ENCODE measurements around the gene ART3. TPM values are rescaled to one million over a fixed set of nuclear protein-coding genes. Genes with fewer than 3 reads are reported as not detected.

Gene ART3
- total RNA-seq, 1 experiment from 2014 or later, result not detected

DNA sequence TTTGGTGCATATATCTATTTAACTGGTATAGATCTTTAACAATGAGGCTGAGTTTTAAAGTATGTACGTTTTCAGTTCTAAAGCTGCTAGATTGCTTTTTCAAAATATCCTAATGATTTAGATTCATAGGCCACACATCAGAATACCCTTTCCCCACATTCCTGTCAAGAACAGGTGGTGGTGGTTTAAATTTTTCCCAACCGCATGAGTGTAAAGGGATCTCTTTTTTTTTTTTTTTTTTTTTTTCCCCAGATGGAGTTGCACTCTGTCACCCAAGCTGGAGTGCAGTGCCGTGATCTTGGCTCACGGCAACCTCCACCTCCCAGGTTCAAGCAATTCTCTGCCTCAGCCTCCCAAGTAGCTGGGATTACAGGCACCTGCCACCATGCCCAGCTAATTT lies 45.7 kb downstream of the ART3 start:
- DNase-seq (ENCODE audit: low spot score), result no peak
- in situ Hi-C loops (cut with HindIII; ENCODE audit: low sequenced_read_pairs), result no loop called here

DNA sequence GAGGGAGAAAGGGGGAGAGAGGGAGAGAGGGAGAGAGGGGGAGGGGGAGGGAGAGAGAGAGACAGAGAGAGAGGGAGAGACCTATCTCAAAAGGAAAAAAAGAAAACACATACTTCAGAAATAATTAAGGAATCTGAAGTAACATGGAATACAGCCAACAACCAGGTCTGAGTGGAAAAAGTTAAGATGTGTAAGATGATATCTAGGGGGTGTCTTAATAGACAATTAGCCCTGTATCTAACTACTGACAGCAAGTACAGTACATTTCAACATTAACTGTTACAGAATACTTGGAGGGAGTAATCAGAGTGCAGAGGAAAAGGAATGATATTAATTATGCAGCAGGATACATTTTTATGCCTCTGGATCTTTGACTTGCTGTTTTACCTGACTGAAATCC lies 51.3 kb downstream of the ART3 start:
- in situ Hi-C loops (cut with HindIII; ENCODE audit: low sequenced_read_pairs), result no loop called here
- no peak for DNase-seq (ENCODE audit: low spot score)

DNA sequence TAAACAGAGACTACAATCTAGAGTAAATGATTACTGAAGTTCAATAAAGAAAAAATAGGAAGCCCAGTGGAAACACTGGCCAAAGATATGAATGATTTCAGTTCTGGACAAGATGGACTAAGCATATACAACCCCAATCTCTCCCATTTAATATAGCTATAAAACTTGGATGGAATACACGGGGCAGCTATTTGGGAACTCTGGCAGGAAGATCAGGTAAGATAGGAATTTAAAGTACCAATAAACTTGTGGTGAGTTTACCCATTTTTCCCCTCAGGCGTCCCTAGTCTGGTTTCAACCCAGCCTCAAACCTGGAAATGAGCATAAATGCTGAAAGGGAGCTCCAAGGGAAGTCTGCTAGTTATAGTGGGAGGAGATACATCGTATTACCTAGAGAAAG lies 53.2 kb downstream of the ART3 start:
- in situ Hi-C loops (cut with HindIII; ENCODE audit: low sequenced_read_pairs), result no loop called here
- DNase-seq (ENCODE audit: low spot score), result no peak

DNA sequence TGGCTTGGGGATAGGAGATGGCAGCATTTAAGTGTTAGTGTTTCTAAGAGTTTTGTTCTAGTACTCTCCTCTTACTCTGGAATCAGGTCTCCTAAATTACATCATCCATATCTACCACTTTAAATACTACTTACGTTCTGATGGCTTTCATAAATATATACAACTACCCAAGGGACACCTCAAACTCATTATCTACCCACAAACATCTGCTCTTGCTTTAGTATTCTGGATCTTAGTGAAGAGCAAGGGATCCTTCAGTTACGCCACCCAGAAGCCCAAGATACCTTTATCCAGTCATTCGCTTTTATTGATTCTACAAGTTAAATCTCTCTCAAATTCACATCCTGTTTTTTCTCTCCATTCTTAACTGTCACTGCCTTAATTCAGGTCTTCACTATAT lies 66.7 kb downstream of the ART3 start:
- in situ Hi-C loops (cut with HindIII; ENCODE audit: low sequenced_read_pairs), result no loop called here
- no peak for DNase-seq (ENCODE audit: low spot score)

DNA sequence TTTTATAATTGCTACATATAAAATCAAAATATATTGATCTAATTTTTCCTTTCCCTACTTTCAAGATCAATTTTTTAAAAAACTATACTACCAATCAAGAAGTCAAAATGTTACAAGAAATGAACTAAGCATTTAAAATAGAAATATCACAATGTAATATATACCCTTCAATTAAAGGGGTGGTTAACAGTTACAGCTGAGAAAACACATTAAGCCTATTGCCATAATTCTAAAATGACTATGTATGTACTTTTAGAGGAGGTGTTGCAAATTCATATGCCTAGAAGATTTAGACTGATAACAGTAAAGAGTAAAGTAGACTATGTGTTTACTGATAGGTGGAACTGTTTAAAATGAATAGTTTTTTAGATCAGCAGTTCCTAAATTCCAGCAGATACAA lies 70.0 kb downstream of the ART3 start:
- DNase-seq (ENCODE audit: low spot score), result no peak
- in situ Hi-C loops (cut with HindIII; ENCODE audit: low sequenced_read_pairs), result no loop called here

DNA sequence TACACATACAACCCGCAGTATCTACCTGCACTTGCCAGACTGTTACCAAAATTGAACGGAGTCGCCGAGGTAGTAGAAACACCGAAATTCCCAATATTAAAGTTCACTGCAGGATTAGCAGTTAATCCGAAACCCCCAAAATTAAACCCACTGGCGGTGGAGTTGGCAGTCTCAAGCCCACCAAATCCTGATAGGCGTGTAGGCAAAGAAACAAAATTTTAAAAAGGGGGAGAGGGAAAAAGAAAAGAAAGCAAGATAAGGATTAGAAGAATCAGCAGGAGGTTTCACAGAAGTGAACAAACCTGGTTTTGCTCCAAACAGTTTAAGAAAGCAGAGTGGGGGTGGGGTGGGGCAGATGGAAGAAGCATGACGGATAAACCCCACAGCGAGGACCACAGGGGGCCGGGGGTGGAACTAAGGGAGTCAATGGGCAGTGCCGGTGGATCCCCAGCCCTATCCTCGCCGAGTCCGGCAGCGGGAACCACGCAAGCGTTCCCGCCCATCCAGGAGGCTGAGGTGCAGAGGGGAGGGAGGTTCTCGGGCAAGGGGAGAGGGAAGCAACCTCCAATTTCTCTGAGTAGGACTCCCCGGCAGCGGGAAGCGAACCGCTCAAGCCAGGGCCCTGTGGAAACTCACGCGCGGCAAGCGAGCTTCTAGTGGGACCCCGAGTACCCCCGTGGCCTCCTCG lies 73.1 kb downstream of the ART3 start:
- DNase-seq (ENCODE audit: low spot score), result peak; percentile 73
- in situ Hi-C loops (cut with HindIII; ENCODE audit: low sequenced_read_pairs), result no loop called here

DNA sequence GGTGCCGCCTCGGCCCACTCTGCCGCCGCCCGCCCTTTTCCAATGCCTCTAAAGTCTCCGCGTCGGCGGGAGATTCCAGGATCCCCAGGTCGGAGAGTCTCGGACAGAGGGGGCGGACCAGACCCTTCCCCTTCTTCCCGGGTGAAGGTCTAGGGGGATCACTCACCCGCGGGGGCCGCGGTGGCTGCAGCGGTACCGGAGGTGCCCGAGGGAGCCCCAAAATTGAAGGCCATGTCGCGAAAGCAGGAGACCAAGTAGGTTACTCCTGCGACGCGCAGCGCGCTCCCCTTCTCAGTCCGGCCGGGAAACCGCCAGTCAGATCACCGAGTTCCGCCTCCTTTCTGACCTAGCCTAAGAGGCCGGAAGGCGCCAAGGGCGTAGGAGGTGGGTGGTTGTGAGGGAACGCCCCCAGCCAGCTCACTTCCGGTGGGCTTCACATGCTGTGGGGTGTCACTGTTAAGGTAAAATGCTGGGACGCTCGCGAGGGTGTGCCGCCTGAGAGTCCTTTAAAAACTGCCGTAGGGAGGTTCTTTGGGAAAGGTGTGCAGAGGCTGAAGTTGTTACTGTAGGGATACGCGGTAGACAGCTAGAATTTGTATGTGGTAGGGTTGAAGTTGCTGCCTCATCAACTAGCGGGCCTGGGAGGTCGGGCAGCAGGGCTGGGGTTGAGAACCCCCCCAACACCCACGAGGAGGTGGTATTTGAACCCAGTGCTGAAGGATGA lies 73.8 kb downstream of the ART3 start, which contains the start of gene NUP54:
NUP54 (minus strand) TSS at position 256 of the 724 bp plus-strand sequence; CDS start at position 233, 23 bp downstream.
- peak; percentile 95 for DNase-seq (ENCODE audit: low spot score)
- in situ Hi-C loops (cut with HindIII; ENCODE audit: low sequenced_read_pairs), result no loop called here

DNA sequence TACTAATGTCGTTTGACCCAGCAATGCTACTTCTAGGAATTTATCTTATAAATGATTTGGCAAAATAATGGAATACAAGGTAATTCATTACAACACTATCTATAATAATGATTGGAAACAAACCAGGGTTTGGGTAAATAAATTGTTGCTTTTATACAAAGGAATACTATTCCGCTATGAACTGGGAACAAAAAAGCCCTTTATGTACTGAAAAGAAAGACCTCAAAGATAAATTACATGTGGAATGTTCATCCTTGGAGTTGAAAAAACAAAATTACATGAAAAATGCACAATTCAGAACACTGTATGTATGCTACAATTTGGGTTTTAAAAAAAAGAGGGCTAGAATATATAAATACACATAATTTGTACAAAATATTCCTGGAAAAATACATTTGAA lies 78.8 kb downstream of the ART3 start:
- in situ Hi-C loops (cut with HindIII; ENCODE audit: low sequenced_read_pairs), result no loop called here

DNA sequence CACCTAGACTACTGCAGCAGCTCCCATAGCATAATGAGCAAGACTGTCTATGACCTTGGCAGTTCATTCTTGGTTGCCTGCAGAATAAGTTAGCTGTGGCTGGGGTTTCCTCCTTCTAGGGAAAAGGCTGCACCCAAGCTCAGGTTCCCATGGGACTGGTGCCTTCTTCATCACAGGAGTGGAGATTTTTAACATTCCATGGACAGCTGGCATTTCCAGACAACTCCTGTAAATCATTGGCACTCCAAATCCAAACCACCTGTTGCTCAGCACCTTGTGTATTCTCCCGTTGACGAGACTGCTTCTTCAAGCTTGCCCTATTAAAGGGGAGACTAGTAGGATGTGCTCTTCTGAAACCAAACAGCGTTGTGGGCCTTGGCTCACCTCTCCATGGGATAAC lies 81.5 kb downstream of the ART3 start:
- in situ Hi-C loops (cut with HindIII; ENCODE audit: low sequenced_read_pairs), result no loop called here
- no peak for DNase-seq (ENCODE audit: low spot score)

More for the DNA sequence above, 78.8 kb downstream of the ART3 start:
- no peak for DNase-seq (ENCODE audit: low spot score)

DNA sequence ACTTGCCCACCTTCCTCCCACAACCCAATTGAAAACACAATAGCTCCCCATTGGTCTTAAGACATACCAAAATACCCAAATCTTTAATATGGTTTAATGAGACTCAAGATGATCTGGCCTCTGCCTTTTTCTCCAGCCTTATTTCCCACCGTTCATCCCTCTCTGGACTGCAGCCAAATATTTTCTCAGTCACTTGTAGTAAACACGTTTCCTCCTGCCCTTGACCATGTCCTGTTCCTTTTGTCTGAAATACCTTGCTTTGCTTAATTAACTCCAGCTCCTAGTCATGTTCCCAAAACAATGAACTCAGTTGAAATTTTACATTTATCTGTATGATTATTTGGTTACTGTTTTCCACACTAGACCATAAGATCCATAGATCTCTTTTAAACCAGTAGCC lies 82.1 kb downstream of the ART3 start:
- in situ Hi-C loops (cut with HindIII; ENCODE audit: low sequenced_read_pairs), result no loop called here
- DNase-seq (ENCODE audit: low spot score), result no peak

DNA sequence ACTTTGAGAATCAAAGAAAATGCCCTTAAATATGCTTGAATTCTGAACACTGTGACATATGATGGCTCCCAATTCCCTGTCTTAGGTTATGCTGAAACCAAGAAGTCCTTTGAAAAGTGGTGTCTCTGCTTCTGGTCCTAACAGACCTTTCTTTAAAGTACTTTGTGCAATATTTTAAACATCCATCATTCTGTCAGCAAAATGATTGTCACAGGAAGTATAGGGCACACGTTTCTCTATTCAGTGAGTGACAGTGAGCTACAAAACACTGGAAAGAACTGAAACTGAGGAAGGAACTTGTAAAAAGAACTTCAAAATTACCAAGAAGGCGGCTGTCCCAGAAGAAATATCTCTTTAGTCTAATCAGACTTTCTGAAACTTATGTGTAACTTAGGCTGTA lies 85.8 kb downstream of the ART3 start:
- no peak for DNase-seq (ENCODE audit: low spot score)
- in situ Hi-C loops (cut with HindIII; ENCODE audit: low sequenced_read_pairs), result no loop called here

Other genes starting within 250 kb of the ART3 start
- gene PPEF2, start 172.3 kb upstream of the ART3 start, total RNA-seq (2014; rRNA removed; shearing (Covaris generic)), result not detected in 2 replicates
- 23.5 and 50.0 TPM in 2 replicates for gene NAAA, start 133.7 kb upstream of the ART3 start, total RNA-seq (2014; rRNA removed; shearing (Covaris generic))
- gene SDAD1, start 83.8 kb upstream of the ART3 start, total RNA-seq (2014; rRNA removed; shearing (Covaris generic)), result 24.2 and 47.0 TPM in 2 replicates
- gene CXCL9, start 67.2 kb upstream of the ART3 start, total RNA-seq (2014; rRNA removed; shearing (Covaris generic)), result not detected in 2 replicates
- not detected in 2 replicates for gene CXCL10, start 51.2 kb upstream of the ART3 start, total RNA-seq (2014; rRNA removed; shearing (Covaris generic))
- gene CXCL11, start 38.6 kb upstream of the ART3 start, total RNA-seq (2014; rRNA removed; shearing (Covaris generic)), result not detected in 2 replicates
- 78.2 and 130 TPM in 2 replicates for gene NUP54, start 73.7 kb downstream of the ART3 start, total RNA-seq (2014; rRNA removed; shearing (Covaris generic))
- gene SCARB2, start 139.1 kb downstream of the ART3 start, total RNA-seq (2014; rRNA removed; shearing (Covaris generic)), result 39.9 and 61.3 TPM in 2 replicates
- 0.37 and 2.8 TPM in 2 replicates for gene FAM47E, start 177.0 kb downstream of the ART3 start, total RNA-seq (2014; rRNA removed; shearing (Covaris generic))
- gene STBD1, start 232.0 kb downstream of the ART3 start, total RNA-seq (2014; rRNA removed; shearing (Covaris generic)), result 0.25 and 0.92 TPM in 2 replicates